Left colon (tissue), 2 donors: Measurements from ENCODE around the gene PIP5K1C. TPM values are rescaled to one million over a fixed set of nuclear protein-coding genes. Genes with fewer than 3 reads are reported as not detected.

Source experiments
- ATAC-seq: fragments of 200-7000 bp; cut with Tn5 transposase; one replicate; pipeline ENCODE4 v1.9.1; 2020; ENCODE audit warnings: mild to moderate bottlenecking, moderate library complexity
- DNase-seq, 2 donors: peaks; one replicate each; pipeline ENCODE4 v3.0.0-alpha.2; 2020
- intact Hi-C, 2 donors: fragments of 100-400 bp; cut with DNase I in 1 of 2; cut with micrococcal nuclease in 1 of 2; formaldehyde crosslinking; loops; one replicate each; pipeline versions ENCODE4 v1.11.2 to v1.14.0; 2022; cut with DNase I, micrococcal nuclease
- total RNA-seq, 2 donors: library from RNA; stranded (reverse); fragmentation: NEBNext Ultra II Directional; extraction: Animal tissue kit (Norgen Biotek cat#: 25700); gene quantifications; one replicate each; pipeline ENCODE4 v1.2.1, GENCODE V29; 2021
- donor health status: DM: no; HTN: no; CAD: no.
- donor health status: DM: yes; HTN: yes; CAD: no.

Gene PIP5K1C
- total RNA-seq, 2 donors from 2014 or later = 25.1 to 33.1 TPM

DNA sequence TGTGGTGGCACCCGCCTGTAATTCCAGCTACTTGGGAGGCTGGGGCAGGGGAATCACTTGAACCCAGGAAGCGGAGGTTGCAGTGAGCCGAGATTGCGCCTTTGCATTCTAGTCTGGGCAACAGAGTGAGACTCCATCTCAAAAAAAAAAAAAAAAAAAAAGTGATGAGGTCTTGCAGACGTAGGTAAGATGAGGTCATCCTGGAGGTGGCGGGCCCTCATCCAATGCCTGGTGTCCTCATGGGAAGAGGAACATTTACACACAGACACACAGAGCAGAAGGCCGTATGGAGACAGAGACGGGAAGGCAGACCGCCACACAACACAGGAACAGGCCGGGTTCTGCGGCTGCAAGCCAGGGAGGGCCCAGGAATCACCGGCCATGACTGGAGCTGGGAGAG lies 78.0 kb downstream of the PIP5K1C start:
- ATAC-seq = no peak
- intact Hi-C loops = loop anchor here in 1 of 2 donors (5.0 kb wide), 1 partner anchor 75 kb away; no protein-coding TSS in a partner anchor
- DNase-seq = no peak

DNA sequence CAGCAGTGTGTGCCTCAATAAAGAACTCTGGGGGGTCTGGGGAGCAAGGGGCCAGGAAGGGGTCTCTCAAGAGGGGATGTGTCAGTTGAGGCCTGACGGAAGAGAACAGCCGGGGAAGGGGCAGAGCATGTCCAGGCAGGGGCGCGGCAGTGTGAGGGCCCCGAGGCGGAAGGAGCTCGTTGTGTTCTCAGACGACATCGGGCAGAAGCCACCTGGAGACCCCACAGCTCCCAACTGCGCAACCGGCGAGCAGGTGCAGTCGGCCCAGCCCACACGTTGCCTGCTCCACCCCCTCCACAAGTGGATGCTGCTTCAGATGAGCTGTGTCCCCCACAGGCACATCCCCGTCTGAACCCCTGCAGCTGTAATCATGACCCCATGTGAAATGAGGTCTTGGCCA lies 78.6 kb downstream of the PIP5K1C start:
- DNase-seq (no peak), ATAC-seq (no peak)

DNA sequence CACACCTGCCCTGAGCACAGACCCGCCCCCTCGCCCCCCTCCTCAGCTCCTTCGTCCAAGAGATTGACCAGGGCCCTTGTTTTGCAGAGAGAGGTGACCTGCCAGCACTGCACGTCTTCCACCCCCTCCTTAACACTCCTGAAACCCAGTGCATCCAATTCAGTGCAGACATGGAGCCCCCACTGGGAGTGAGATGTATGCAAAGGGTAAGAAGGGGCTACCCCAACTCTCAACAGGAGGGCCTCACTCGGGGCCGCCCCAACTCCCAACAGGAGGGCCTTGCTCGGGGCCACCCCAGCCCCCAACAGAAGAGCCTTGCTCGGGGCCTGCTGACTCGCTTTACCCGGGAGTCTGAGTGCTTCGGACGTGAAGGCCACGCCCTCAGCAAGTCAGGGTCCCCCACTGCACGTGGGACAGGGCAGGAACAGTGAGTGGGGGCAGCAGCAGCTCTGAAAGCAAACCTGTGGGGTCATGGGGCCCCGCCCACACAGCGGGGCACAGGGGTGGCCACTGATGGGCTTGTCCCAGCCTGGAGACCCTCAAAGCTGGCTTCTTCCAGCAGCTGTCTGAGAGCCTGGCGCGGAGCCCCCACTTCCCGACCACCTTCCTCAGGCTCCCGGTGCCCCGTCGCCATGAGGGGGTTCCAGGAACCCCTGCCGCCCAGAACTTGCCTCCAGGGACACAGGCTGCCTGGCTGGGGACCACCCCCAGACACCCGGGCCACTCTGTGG lies 79.3 kb downstream of the PIP5K1C start:
- no peak for ATAC-seq
- intact Hi-C loops = loop anchor here in 1 of 2 donors (5.0 kb wide), 1 partner anchor 74 kb away; no protein-coding TSS in a partner anchor
- DNase-seq = no peak

More for the DNA sequence above, 78.6 kb downstream of the PIP5K1C start:
- intact Hi-C loops = loop anchor here in 1 of 2 donors (5.0 kb wide), 1 partner anchor 74 kb away; no protein-coding TSS in a partner anchor

DNA sequence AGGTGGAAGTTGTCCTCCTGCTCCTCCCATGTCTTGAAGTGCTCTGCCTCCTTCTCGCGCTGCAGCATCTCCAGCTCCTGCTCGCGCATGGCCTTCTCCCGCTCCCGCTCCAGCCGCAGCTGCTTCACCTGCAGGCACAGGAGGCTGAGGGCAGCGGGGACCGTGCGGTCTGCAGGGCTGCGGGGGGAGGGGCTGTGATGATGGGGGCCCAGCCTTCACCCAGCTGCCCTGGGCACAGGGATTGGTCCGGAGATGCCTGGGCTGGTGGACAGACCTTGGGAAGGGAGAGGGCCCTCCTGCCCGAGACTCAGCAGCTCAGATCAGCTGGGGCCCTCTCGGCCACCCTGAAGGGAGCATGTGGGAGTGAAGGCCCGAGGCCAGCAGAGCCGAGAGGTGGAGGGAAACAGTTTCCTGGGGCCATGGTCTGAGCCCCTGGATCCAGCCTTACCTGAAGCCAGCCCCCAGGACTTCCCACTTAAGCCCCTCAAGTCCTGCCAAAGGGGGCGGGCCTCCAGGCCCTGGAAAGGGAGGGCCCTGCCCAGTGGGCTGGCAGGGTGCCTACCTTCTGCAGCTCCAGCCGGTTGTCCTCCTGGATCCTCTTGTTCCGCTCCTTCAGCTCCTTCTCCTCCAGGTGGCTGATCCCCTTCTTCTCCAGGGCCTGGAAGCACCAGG lies 80.0 kb downstream of the PIP5K1C start:
- DNase-seq = no peak
- intact Hi-C loops = loop anchor here in 1 of 2 donors (5.0 kb wide), 1 partner anchor 73 kb away; no protein-coding TSS in a partner anchor
- no peak for ATAC-seq

DNA sequence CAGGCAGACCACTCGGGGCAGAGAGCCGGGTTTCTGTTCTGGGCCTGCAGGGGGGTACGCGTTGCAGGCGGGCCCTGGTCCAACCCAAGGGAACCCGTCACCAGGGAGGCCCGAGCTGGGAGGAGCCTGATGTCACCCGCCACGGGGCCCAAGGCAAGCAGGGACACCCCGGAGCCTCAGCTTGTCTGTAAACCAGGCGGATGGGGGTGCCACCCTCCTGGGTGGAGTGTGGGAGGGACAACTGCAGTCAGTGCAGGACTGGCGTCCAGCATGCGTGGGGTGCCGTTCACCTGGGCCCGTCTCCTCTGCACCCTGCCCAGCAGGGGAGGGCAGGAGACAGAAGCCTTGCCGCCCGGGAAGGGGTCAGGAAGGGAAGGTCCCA lies 80.6 kb downstream of the PIP5K1C start:
- intact Hi-C loops = loop anchor here (5.0 kb wide), 1 partner anchor 72 kb away; no protein-coding TSS in a partner anchor
- no peak for DNase-seq

DNA sequence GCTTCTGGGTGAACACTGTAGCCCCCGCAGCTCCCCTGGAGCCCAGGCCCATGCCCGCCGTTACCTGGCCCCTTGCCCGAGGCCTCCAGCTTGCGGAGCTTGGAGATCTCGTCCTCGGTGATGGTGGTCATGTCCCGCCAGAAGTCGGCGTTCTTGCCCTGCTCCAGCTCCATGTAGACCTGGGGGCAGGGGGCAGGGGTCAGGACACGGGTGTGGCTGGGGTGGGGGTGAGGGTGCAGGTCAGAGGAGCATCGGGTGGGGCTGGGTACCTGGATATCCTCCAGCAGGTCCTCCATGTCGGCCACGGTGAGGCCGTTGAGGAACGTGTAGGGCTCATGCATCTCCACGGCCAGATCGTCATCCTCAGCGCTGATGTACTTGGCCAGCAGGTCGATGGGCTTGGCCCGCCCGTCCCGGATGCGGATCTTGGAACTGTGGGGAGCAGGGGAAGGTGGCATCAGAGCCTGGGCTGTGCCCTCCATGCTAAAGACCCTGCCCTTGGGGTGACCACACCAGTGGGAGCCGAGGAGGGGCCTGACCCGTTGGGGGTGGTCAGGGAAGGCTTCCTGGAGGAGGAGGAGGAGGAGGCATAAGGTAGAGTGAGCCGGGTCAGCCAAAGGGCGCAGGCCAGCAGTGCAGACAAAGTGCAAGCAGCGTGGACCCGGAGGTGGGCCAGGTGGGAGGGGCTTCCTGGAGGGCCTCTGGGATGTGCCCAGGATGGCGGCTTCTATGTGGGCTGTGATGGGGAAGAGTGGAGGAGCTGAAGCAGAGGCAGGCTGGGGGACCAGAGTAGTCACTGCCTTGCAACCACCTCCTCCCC lies 81.2 kb downstream of the PIP5K1C start:
- ATAC-seq (no peak), DNase-seq (no peak)
- intact Hi-C loops = loop anchor here in 1 of 2 donors (5.0 kb wide), 1 partner anchor 72 kb away; no protein-coding TSS in a partner anchor

More for the DNA sequence above, 80.6 kb downstream of the PIP5K1C start:
- no peak for ATAC-seq

DNA sequence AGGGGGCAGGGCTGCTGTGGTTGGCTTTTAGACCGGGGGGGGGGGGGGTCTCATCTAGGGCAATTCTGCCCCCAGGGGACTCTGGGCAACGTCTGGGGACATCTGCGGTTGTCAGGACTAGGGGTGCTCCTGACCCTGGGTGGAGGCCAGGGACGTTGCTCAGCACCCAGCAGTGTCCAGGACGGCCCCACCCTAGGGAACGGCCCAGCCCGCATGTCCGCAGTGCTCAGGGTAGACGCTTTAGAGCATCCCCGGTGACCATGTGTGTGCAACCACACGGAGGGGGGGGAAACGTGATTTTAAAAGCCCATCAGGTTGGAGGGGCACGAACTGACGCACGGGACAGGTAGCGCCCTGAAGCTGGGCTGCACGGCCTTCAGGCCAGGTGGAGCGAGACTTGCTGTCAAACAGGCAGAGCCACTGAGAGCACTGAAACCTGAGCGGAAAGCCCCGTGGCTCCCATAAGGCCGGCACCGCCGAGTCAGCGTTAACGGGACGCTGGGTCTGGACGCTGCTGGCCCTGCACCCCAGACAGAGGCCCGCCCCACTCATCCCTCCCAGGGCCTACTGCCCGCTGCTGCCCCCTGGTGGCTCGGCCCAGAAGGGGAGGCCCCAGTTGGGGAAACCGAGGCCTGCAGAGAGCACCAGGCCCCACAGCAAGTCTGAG lies 82.0 kb downstream of the PIP5K1C start:
- ATAC-seq = peak; percentile 75
- intact Hi-C loops = loop anchor here in 1 of 2 donors (5.0 kb wide), 1 partner anchor 71 kb away; no protein-coding TSS in a partner anchor
- peak; percentile 58 to 72 for DNase-seq

DNA sequence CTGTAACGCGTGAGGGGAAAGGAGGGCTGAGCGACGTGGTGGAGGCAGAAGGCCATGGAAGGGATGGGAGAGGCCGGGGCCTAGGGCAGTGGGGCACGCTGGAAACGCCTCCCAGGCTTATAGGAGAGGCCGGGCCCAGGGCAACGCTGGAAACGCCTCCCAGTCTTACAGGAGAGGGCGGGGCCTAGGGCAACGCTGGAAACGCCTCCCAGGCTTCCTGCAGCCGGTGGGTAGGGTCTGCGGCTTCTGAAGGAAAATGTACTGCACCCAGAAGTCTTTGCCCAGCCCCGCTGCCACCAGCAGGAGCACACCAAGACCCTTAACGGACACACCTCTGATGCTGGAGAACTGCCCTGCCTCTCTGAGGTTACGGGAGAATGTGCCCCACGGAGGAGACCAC lies 82.8 kb downstream of the PIP5K1C start:
- intact Hi-C loops = loop anchor here in 1 of 2 donors (5.0 kb wide), 1 partner anchor 70 kb away; no protein-coding TSS in a partner anchor
- peak; percentile 56 for ATAC-seq
- DNase-seq = no peak

DNA sequence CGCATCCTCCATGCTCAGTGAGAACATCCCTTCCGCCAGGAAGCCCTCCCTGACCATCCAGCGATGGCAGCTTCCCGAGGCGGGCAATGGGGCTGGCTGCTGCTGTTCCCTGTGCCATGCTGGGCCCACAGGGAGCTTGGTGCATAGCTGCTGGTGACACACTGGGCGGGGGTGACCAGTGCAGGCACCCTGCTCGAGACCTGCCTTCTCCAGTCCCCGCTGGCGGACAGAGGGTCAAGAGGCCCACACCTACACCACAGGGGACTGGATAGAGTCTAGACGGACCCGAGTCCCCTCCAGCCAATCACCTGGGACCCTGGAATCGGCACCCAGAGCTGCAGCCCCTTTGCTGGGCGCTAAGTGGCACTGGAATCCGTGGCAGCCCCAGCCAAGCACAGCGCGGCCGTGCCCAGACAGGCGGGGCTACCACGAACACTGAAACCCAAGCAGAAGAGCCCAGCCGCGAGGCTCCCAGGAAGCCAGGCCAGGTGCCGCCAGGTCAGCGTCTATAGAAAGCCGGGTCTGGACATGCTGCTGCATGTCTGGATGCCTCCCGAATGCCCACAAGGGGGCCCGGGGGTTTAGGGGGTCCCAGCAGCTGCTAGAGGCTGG lies 84.6 kb downstream of the PIP5K1C start:
- intact Hi-C loops = loop anchor here in 1 of 2 donors (5.0 kb wide), 1 partner anchor 68 kb away; no protein-coding TSS in a partner anchor
- DNase-seq (no peak), ATAC-seq (no peak)

DNA sequence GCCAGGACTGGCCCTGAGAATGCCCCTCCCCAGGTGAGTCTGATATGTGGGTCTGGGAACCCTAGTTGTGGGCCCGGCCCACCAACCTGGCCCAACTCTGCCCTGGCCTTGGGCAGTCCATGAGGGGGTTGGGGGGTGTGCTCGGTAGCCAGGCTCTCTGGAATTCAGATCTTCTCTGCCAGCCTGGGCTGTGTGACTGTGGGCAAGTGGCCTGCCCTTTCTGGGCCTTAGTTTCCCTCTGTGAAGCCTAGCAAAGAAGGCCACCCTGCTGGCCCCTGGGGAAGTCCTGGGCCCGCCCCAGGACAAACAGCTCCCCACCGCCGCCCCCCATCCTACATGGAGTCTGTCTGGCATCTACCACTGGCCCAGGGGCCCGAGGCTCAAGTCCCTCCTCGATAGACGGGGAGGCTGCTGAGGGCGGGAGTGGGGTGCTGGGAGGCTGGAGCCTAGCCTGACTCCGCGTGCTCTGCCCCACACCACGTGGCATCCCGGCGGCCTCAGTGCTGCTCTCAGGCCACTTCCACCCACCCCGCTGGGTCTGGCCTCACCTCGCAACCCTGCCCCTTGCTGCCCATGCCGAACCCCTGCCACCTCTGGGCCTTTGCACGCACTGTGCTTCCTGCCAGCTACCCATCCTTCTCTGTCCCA lies 85.3 kb downstream of the PIP5K1C start:
- ATAC-seq (no peak), DNase-seq (no peak)
- intact Hi-C loops = loop anchor here in 1 of 2 donors (5.0 kb wide), 1 partner anchor 68 kb away; no protein-coding TSS in a partner anchor

DNA sequence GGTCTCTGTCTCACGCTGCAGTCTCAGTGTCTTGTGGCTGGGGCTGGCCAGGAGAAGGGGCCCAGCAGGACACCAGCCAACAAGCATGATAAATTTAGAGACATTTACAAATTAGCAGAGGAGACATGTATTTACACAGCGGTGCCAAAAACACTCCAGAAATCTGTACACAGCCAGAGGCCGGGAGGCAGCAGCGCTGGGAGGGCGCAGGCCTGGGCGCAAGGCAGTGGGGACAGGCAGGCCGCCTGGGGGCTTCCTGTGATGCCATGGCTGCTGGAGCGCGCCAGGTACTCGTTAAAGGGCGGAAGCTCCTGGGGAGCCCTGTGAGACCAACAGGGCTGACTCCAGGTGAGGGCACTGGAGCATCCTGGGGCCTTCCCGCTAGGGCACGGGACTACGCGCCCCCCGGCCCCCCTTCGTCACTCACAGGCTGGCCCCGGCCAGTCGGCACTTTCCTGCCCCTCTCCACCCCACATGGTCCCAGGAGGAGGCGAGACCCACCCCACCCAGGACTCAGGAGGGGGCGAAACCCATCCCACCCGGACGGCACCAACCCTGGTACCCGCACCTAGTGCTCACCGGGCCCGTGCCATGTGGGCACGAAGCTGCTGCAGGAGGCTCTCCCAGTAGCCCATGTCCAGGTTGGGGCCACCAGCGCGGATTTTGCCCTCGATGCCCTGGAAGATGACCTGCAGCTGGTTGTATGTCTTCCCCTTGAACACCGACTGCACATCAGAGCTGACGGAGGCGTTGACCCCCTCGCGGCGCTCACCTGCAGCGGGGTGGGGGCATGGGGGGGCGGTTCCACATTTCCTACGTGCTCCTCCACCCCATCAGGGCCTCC lies 86.2 kb downstream of the PIP5K1C start:
- ATAC-seq = no peak
- intact Hi-C loops = no loop called here
- no peak for DNase-seq

DNA sequence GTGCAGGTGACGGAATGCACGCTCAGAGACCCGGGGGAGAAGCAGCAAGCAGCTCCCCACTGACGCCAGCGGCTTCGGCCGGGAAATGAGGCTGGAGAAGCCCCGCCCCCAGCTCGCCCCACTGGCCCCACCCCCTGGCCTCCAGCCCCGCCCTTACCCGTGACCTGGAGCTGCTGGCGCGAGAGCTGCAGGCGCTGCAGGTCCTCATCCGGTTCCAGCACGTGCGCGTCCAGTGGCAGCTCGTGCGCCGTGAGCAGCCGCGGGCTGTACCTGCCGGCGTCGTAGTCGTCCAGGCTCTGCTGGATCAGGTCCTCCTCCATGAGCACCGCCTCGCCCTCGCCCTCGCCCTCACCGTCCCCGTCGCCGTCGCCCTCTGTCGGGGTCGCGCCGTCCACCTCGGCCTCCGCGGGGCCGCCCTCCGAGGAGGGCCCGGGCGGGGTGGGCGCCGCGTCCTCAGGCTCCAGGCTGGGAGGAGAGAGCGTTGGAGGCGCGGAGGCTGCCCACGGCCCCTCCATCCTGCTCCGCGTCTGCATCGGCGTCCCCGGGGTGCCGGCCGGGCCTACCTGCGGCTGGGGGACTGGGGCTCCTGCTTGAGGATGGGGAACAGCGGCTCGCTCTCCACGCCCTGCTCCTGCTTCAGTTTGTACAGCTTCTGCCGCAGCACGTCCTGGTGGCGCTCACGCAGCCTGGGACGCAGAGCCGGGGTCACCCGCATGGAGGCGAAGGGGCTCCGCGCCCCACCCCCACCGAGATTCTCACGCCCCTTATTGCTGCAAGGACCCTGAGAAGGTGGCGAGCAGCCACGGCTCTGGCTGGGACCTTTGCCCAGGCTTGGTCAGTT lies 87.1 kb downstream of the PIP5K1C start:
- intact Hi-C loops = no loop called here
- DNase-seq (no peak), ATAC-seq (no peak)

DNA sequence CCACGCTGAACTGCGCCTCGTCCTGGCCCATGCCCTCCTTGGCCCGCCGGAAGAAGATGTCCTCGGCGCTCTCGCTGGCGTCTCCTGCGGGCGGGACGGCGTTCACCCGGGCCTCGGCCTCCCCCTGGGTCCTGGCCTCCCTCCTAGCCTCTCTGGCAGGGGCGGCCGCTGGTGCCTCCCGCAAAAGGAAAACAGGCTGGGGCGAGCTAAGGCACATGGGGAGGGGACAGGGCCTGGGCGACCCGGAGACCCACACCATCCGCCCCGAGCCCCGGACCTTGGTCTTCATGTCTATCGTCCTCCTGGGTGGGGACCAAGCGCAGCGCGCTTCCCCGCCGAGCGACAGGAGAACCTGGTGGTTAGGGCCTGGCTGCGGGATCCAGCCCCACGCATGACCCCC lies 87.9 kb downstream of the PIP5K1C start:
- DNase-seq (no peak), ATAC-seq (no peak)
- intact Hi-C loops = no loop called here

DNA sequence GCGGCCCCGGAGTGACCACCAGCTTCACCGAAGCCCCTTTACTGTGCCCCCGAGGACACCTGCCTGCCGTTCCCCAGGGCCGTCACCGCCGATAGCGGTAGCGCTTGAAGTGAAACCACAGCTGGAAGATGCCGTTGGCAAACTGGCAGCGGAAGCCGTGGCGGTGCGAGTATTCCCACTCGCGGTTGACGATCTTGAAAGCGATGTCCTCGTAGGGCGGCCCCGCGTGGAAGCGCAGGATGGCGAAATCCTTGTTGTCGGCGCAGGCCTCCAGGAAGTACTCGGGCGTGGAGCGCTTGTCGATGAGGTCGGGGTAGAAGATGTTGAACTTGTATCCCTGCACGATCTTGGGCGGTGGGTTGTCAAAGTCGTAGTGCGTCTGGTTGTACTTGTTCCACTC lies 88.4 kb downstream of the PIP5K1C start:
- no peak for DNase-seq
- no peak for ATAC-seq
- intact Hi-C loops = no loop called here

DNA sequence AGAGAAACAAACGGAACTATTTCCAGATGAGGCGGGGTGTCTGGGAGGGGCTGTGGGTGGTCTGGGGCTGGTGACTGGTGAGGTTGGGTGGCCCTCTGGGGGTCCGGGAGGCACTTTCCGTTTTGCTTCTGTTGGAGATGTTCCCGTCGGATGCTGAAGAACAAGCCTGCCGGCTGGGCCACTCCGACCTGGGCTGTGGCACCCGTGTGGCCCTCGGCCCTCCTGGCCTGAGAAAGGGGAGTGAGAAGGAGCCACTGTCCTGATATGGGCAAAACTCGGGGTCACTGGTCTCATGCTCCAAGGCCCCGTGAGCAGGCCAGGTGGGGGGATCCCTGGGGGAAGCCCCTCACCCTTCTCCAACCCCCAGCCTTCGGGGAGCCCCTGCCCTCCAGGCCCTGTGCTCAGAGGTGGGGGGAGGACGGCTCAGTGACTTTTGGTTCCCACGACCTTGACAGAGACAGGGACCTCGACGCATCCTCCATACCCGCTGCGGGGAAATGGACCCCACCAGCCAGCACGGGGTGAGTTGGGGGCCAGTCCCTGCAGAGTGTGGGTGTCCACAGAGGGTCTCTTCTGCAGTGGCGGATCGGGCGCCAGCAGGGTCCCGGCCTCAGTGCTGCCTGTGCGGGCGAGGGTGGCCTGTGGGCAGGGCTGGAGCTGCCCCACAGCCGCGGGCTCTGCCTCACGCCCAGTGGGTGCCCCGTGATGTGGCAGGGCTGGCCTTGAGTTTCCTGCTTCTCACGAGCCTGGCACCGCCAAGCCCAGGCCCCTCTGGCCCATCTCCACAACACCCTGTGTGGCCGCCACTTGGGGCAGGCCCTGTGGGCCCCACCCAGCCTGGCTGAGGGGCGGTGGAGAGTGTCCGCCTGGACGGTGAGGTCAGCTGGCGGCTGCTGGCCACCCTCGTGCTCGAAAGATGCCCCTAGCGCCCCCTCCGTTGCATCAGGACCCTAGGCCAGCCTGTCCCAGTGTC lies 89.2 kb downstream of the PIP5K1C start:
- DNase-seq (no peak), ATAC-seq (no peak)
- intact Hi-C loops = no loop called here
